NOMO-1 treated with DMSO at 0.1 percent for 48 hours (cell line): ENCODE measurements around the gene GLRA1.
"Not testable (repeated sequence)": the region's sequence is repeated elsewhere in the genome, so short reads cannot be mapped to it uniquely, and the experiment has no call there.

ENCODE experiments used
- DNase-seq: peaks from one replicate; lab custom pipeline; 2025; ENCODE audit not compliant: unreplicated experiment; lab: John Stamatoyannopoulos, UW

The GLRA1 gene

GRCh38 chr5:151885138-151885908, 39.3 kb downstream of the GLRA1 start:
- no peak for DNase-seq

- DNase-seq = no peak
These were observed 42.9 kb downstream of the GLRA1 start for GRCh38 chr5:151881621-151882225.

GRCh38 chr5:151880324-151880723, 44.3 kb downstream of the GLRA1 start:
- no peak for DNase-seq

- DNase-seq = no peak
These were observed 51.0 kb downstream of the GLRA1 start for GRCh38 chr5:151873701-151874100.

GRCh38 chr5:151872701-151873100, 52.0 kb downstream of the GLRA1 start:
- DNase-seq = no peak

GRCh38 chr5:151870820-151871219, 53.8 kb downstream of the GLRA1 start:
- DNase-seq = no peak

- DNase-seq = no peak
These were observed 54.4 kb downstream of the GLRA1 start for GRCh38 chr5:151870271-151870670.

GRCh38 chr5:151869843-151870242, 54.8 kb downstream of the GLRA1 start:
- no peak for DNase-seq

- DNase-seq = no peak
These were observed 56.2 kb downstream of the GLRA1 start for GRCh38 chr5:151868451-151868850.

GRCh38 chr5:151864061-151864748, 60.4 kb downstream of the GLRA1 start:
- no peak for DNase-seq

- no peak for DNase-seq
These were observed 61.1 kb downstream of the GLRA1 start for GRCh38 chr5:151863566-151863965.

- DNase-seq = no peak
These were observed 61.7 kb downstream of the GLRA1 start for GRCh38 chr5:151862811-151863472.

GRCh38 chr5:151860867-151861266, 63.8 kb downstream of the GLRA1 start:
- not testable (repeated sequence) for DNase-seq

GRCh38 chr5:151856861-151857260, 67.8 kb downstream of the GLRA1 start:
- DNase-seq = no peak

GRCh38 chr5:151855701-151856100, 69.0 kb downstream of the GLRA1 start:
- no peak for DNase-seq

- no peak for DNase-seq
These were observed 76.8 kb downstream of the GLRA1 start for GRCh38 chr5:151847871-151848270.

GRCh38 chr5:151846765-151847164, 77.9 kb downstream of the GLRA1 start:
- DNase-seq = no peak

- not testable (repeated sequence) for DNase-seq
These were observed 91.8 kb downstream of the GLRA1 start for GRCh38 chr5:151832843-151833242.

GRCh38 chr5:151829370-151829769, 95.3 kb downstream of the GLRA1 start:
- no peak for DNase-seq

- DNase-seq = peak; percentile 6
These were observed 99.2 kb downstream of the GLRA1 start for GRCh38 chr5:151825445-151825844.

GRCh38 chr5:151822141-151822540, 102.5 kb downstream of the GLRA1 start:
- DNase-seq = no peak

- DNase-seq = no peak
These were observed 103.7 kb downstream of the GLRA1 start for GRCh38 chr5:151820903-151821302.
